Mammary epithelial cell (primary cell): ENCODE data around the gene NCBP1.

ENCODE experiments used
- CTCF ChIP-seq, 2 donors: IDR thresholded peaks in 1 of 2; conservative IDR thresholded peaks in 1 of 2; 2 replicates each; pipeline ENCODE4 v1.5.1; 2011 to 2012; ENCODE audit warnings: inconsistent platforms in 2 of 2, low read length in 2 of 2, mild to moderate bottlenecking in 2 of 2, control low read depth in 1 of 2, low read depth in 1 of 2; ENCODE audit not compliant: insufficient read depth in 1 of 2; ENCODE audit errors: extremely low read depth in 1 of 2
- EZH2 ChIP-seq: IDR thresholded peaks from 2 replicates; pipeline ENCODE4 v1.6.1; 2012; ENCODE audit warnings: low read length, inconsistent platforms, borderline replicate concordance

- TF ChIP-seq CTCF (conservative IDR thresholded peaks at IDR 0.05 in 1 of 2, IDR thresholded peaks at IDR 0.05 in 1 of 2; ENCODE audit: extremely low read depth in 1 of 2, insufficient read depth in 1 of 2, low read depth in 1 of 2, low read length in 2 of 2) (no peak), EZH2 (no peak)
Measured at GRCh38 chr9:97704851-97705250, 71.2 kb downstream of the NCBP1 start.
